Dedifferentiated amniotic fluid mesenchymal stem cell (primary cell): Measurements from ENCODE around the gene MYMK.
A peak's percentile ranks its signal among the peaks of the same experiment; 100 is the strongest.

Source experiments
- DNase-seq: peaks from one replicate; pipeline ENCODE4 v3.0.0-alpha.2; 2016; ENCODE audit errors: extremely low spot score

MYMK gene

GRCh38 chr9:133505186-133505830, 19.5 kb downstream of the MYMK start:
- DNase-seq = no peak

DNA sequence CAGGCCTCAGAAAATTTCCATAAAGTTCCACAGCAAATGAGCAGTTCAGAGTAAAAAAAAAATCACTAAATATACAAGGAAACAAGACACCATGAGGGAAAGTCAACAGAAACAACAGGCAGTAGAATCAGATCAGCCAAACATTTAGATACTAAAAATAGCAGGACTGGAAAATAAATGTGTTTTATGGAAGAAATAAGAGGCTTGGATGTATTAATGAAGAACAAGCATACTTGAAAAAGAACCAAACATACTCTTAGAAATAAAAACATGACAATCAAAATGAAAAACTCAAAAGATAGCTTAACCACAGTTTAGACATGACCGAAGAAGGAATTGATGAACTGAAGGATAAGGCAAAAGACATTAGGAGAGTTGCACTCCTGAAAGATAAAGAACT, 22.6 kb downstream of the MYMK start:
- DNase-seq = no peak

GRCh38 chr9:133499892-133500270, 24.9 kb downstream of the MYMK start:
- DNase-seq = no peak

GRCh38 chr9:133499132-133499891, 25.4 kb downstream of the MYMK start:
- no peak for DNase-seq

DNA sequence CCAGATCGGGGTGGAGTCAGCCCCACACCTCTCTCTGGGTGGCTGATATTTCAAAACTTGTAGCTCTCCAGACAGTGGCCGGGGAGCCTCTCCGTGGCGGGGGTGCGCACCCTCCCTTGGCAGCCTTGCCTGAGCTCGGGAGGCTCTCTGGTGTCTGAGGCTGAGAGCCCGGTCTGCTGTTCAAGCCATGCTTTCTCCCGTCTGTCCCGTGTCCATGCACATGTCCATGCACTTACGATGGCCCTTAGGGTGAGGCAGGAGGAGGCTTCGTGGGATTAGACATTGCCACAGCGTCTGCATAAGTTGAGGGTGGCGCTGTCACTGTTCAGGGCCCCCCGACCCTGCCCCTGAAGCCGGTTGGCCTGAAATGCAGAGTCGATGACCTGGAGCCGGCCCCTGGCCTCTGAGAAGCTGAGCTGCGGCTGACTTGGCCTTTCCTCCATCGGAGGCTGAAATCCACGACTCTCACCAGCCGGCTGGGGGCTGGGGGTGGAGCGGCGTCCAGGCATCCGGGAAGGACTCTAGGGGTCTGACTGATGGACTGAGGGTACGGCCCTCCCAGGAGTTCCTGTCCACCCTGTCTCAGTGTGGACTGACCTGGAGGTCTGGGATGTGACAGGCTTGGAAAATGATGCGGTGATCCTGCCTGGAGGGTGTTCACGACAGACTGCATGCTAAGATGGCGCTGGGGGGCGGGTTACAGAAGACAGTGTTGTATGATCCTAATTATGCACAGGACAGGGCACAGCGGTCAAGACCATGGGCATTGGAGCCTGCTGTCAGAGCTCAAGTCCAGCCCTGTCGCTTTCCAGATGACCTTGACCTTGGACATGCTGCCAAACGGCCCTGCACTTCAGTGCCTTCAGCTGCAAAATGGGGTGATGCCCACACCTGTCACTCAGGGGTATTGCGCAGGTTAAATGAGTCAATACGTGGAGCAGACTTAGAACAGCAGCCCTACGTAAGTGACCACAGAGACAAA, 27.6 kb downstream of the MYMK start:
- no peak for DNase-seq

GRCh38 chr9:133495327-133496293, 29.1 kb downstream of the MYMK start:
- DNase-seq = no peak

GRCh38 chr9:133494636-133495326, 30.0 kb downstream of the MYMK start:
- no peak for DNase-seq

- no peak for DNase-seq
Measured at GRCh38 chr9:133493845-133494540, 30.8 kb downstream of the MYMK start.

DNA sequence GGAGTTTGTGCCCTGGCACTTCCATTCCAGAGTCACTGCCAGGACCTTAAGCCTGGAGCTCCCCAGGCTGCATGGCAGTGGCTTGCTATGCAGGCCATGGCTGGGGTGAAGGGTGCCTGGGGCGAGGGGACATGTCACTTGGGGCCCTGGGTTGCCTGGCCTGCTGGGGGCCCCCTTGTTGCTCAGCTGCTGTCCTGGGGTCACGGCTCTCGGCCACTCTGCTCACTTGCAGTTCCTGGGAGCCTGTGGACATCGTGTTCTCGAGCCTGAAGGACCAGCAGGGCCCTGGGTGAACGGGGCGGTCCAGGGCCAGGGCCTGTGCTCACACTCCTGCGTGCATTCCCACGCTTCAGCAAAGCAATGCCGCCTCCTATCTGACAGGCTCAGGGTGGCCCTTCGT, 31.3 kb downstream of the MYMK start:
- no peak for DNase-seq

- DNase-seq = peak; percentile 32
Measured at GRCh38 chr9:133492061-133493021, 32.4 kb downstream of the MYMK start.

DNA sequence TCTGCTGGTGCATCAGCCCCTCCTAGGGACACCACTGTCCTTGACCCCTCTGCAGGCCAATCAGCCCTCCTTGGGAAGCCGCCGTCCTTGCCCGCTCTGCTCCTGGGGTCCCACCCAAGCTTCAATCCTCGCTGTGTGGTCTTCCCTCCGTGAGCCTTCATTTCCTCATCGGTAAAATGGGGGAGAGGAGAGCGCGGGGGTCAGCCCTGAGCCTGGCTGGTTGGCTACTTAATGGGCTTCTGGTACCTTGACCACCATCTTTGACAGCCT, 33.2 kb downstream of the MYMK start:
- DNase-seq = no peak

GRCh38 chr9:133490865-133491655, 33.7 kb downstream of the MYMK start:
- DNase-seq = no peak

DNA sequence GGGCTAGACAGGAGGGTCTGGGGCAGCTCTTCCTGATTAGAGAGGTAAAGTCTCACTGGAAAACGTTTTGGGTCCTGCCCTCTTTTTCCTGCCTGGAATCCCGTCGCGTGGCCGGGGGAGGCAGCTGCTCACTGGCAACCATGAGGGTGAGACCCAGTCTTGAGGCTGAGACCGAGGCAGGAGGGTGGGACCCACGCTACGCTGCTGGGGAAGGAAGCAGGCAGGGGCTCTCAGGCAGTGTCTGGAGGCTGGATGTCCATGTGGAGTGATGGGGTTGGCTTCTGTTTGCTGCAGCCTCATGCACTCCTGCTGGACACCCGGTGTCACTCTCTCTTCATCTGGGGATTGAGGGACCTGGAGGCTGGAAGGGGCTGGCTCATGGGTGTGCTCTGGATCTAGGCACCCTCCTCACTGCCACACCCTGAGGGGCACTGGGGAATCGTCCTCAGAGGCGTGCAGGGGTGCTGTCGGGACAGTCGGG, 34.5 kb downstream of the MYMK start:
- DNase-seq = no peak

- no peak for DNase-seq
Measured at GRCh38 chr9:133489253-133490190, 35.2 kb downstream of the MYMK start.

DNA sequence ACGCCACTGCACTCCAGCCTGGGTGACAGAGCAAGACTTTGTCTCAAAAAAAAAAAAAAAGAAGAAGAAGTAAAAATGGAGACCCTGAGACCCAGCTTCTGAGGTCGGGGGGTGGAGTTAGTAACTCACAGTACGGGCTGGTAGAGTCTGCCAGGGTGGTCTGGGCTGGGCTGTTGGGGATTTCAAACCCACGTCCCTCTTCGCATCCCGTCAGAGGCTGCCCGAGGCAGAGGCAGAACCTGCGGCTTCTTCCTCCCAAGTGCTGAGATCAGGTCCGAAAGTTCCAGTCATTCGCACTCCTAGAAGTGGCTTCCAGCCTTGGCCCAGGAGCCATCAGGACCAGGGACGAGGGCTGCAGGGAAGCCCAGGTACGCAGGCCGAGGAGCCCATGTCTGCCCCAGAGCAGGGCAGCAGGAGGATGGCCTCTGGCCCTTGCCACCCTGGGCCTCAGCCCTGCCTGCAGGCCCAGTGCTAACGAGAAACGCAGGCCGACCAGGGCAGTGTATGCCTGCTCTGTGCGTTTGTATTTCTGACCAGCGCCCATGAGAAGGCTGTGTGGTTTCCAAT, 36.0 kb downstream of the MYMK start:
- no peak for DNase-seq

- DNase-seq = no peak
Measured at GRCh38 chr9:133487331-133487725, 37.4 kb downstream of the MYMK start.
